ENCODE data around the gene SCN4B.

- TF ChIP-seq, protein P1, sequence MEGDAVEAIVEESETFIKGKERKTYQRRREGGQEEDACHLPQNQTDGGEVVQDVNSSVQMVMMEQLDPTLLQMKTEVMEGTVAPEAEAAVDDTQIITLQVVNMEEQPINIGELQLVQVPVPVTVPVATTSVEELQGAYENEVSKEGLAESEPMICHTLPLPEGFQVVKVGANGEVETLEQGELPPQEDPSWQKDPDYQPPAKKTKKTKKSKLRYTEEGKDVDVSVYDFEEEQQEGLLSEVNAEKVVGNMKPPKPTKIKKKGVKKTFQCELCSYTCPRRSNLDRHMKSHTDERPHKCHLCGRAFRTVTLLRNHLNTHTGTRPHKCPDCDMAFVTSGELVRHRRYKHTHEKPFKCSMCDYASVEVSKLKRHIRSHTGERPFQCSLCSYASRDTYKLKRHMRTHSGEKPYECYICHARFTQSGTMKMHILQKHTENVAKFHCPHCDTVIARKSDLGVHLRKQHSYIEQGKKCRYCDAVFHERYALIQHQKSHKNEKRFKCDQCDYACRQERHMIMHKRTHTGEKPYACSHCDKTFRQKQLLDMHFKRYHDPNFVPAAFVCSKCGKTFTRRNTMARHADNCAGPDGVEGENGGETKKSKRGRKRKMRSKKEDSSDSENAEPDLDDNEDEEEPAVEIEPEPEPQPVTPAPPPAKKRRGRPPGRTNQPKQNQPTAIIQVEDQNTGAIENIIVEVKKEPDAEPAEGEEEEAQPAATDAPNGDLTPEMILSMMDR (IDR thresholded peaks at IDR 0.05): no peak
- no peak for TF ChIP-seq EZH2 (IDR thresholded peaks at IDR 0.05)
These were observed 52.6 kb downstream of the SCN4B start for GRCh38 chr11:118099838-118100556.

Measured in neural progenitor cell (in vitro differentiated cells).